Upper lobe of left lung (tissue), 4 donors: ENCODE data around the gene SIGLEC9.

Source experiments
- EP300 ChIP-seq, 4 donors: sonication (generic); formaldehyde crosslinking; IDR thresholded peaks; one replicate each; pipeline ENCODE4 v1.5.1; 2017; ENCODE audit warnings: antibody characterized with exemption in 4 of 4, control low read depth in 2 of 4
- POLR2A ChIP-seq, 4 donors: fragments of 450-650 bp; IDR thresholded peaks; one replicate each; pipeline ENCODE4 v1.5.1; 2016 to 2017; ENCODE audit warnings: antibody characterized with exemption in 4 of 4, mild to moderate bottlenecking in 2 of 4
- TF ChIP-seq, protein P1 (sequence below), 6 experiments: fragments of 450-650 bp in 4 of 6; fragments of 200-600 bp in 2 of 6; sonication (generic) in 2 of 6; IDR thresholded peaks; one replicate each; pipeline ENCODE4 v1.5.1; 2016 to 2019; ENCODE audit warnings: antibody characterized with exemption in 6 of 6

DNA sequence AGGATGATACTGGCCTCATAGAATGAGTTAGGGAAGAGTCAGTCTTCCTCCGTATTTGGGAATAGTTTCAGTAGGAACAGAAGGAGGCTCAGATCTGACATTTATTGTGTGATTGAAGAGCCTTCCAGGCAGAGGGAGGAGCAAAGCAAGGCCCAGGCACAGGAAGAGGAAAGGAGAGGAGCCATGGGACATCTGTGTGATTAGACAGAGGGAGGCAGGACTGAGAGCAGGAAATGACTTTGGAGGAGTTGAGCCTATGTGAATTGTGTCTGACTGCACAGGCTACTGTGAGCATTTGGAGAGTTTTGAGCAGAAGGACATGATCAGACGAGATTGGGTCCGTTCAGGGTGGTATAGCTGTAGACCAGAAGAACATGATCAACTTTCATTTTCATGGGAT, 25.9 kb downstream of the SIGLEC9 start:
- TF ChIP-seq, protein P1, sequence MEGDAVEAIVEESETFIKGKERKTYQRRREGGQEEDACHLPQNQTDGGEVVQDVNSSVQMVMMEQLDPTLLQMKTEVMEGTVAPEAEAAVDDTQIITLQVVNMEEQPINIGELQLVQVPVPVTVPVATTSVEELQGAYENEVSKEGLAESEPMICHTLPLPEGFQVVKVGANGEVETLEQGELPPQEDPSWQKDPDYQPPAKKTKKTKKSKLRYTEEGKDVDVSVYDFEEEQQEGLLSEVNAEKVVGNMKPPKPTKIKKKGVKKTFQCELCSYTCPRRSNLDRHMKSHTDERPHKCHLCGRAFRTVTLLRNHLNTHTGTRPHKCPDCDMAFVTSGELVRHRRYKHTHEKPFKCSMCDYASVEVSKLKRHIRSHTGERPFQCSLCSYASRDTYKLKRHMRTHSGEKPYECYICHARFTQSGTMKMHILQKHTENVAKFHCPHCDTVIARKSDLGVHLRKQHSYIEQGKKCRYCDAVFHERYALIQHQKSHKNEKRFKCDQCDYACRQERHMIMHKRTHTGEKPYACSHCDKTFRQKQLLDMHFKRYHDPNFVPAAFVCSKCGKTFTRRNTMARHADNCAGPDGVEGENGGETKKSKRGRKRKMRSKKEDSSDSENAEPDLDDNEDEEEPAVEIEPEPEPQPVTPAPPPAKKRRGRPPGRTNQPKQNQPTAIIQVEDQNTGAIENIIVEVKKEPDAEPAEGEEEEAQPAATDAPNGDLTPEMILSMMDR (IDR thresholded peaks at IDR 0.05), result no peak
- TF ChIP-seq POLR2A (IDR thresholded peaks at IDR 0.05) (no peak), EP300 (IDR thresholded peaks at IDR 0.05) (no peak)
